Astrocyte (in vitro differentiated cells and primary cell): ENCODE results near the gene SH2B3. TPM values are rescaled to one million over a fixed set of nuclear protein-coding genes. Genes with fewer than 3 reads are reported as not detected.

Experiments used
- DNase-seq: peaks from one replicate; pipeline ENCODE4 v3.0.0-alpha.2; 2010; ENCODE audit warnings: low read depth
- FAIRE-seq: peaks from 2 replicates; lab custom pipeline; 2011; peaks lifted over from hg19 to GRCh38; lab: Jason Lieb, UNC
- H2AFZ ChIP-seq: 2 replicates; pipeline ENCODE4 v1.6.0; 2012; ENCODE audit warnings: low read depth, low read length, inconsistent platforms
- H3K27ac ChIP-seq: 2 replicates; pipeline ENCODE4 v1.5.1; 2011; ENCODE audit warnings: low read depth, low read length, inconsistent platforms
- H3K27me3 ChIP-seq: 2 replicates; pipeline ENCODE4 v1.6.0; 2011; ENCODE audit warnings: low read length, inconsistent platforms; ENCODE audit not compliant: insufficient read depth
- H3K36me3 ChIP-seq: 2 replicates; pipeline ENCODE4 v1.5.1; 2011; ENCODE audit warnings: low read length, inconsistent platforms; ENCODE audit not compliant: insufficient read depth
- H3K4me1 ChIP-seq: 2 replicates; pipeline ENCODE4 v1.5.1; 2011; ENCODE audit warnings: low read length, inconsistent platforms; ENCODE audit not compliant: insufficient read depth
- H3K4me2 ChIP-seq: 2 replicates; pipeline ENCODE4 v1.6.0; 2012; ENCODE audit warnings: low read length, inconsistent platforms
- H3K4me3 ChIP-seq: 2 replicates; pipeline ENCODE4 v1.5.1; 2011; ENCODE audit warnings: low read depth, mild to moderate bottlenecking, low read length, inconsistent platforms; ENCODE audit not compliant: insufficient read depth
- H3K79me2 ChIP-seq: 2 replicates; pipeline ENCODE4 v1.6.0; 2012; ENCODE audit warnings: mild to moderate bottlenecking, low read length, inconsistent platforms; ENCODE audit not compliant: insufficient read depth
- H3K9ac ChIP-seq: 2 replicates; pipeline ENCODE4 v1.6.0; 2012; ENCODE audit warnings: mild to moderate bottlenecking, low read length, inconsistent platforms
- H3K9me3 ChIP-seq: 2 replicates; pipeline ENCODE4 v1.5.1; 2012; ENCODE audit warnings: low read depth, mild to moderate bottlenecking, low read length, inconsistent platforms; ENCODE audit not compliant: insufficient read depth
- H4K20me1 ChIP-seq: 2 replicates; pipeline ENCODE4 v1.6.0; 2012; ENCODE audit warnings: low read length, inconsistent platforms; ENCODE audit not compliant: insufficient read depth
- H3K27ac Mint-ChIP-seq: one replicate; pipeline ENCODE4 v1.8.0; 2021; ENCODE audit warnings: mild to moderate bottlenecking, mixed read lengths; ENCODE audit not compliant: unreplicated experiment
- H3K27me3 Mint-ChIP-seq: one replicate; pipeline ENCODE4 v1.8.0; 2021; ENCODE audit warnings: low read depth, mixed read lengths; ENCODE audit not compliant: unreplicated experiment
- H3K36me3 Mint-ChIP-seq: one replicate; pipeline ENCODE4 v1.8.0; 2021; ENCODE audit warnings: low read depth, mixed read lengths; ENCODE audit not compliant: unreplicated experiment
- H3K4me1 Mint-ChIP-seq: one replicate; pipeline ENCODE4 v1.8.0; 2021; ENCODE audit warnings: low read depth, mixed read lengths; ENCODE audit not compliant: unreplicated experiment
- H3K4me3 Mint-ChIP-seq: one replicate; pipeline ENCODE4 v1.8.0; 2021; ENCODE audit warnings: mild to moderate bottlenecking, moderate library complexity, mixed read lengths; ENCODE audit not compliant: unreplicated experiment
- H3K9me3 Mint-ChIP-seq: one replicate; pipeline ENCODE4 v1.8.0; 2021; ENCODE audit warnings: mild to moderate bottlenecking, mixed read lengths; ENCODE audit not compliant: unreplicated experiment
- EZH2 ChIP-seq: IDR thresholded peaks from 2 replicates; pipeline ENCODE4 v1.6.1; 2012; ENCODE audit warnings: mild to moderate bottlenecking, low read length, inconsistent platforms; ENCODE audit not compliant: insufficient read depth
- total RNA-seq: library from RNA; stranded (reverse); gene quantifications from 2 replicates; pipeline ENCODE4 v1.2.1, GENCODE V29; 2021
- TF ChIP-seq, protein P1 (sequence below): IDR thresholded peaks from 2 replicates; pipeline ENCODE4 v1.5.1; 2011; ENCODE audit warnings: low read depth, mild to moderate bottlenecking, inconsistent platforms, low read length, moderate library complexity; ENCODE audit not compliant: insufficient read depth

The SH2B3 gene
- total RNA-seq, 1 donor from 2014 or later = 23.6 TPM

DNA sequence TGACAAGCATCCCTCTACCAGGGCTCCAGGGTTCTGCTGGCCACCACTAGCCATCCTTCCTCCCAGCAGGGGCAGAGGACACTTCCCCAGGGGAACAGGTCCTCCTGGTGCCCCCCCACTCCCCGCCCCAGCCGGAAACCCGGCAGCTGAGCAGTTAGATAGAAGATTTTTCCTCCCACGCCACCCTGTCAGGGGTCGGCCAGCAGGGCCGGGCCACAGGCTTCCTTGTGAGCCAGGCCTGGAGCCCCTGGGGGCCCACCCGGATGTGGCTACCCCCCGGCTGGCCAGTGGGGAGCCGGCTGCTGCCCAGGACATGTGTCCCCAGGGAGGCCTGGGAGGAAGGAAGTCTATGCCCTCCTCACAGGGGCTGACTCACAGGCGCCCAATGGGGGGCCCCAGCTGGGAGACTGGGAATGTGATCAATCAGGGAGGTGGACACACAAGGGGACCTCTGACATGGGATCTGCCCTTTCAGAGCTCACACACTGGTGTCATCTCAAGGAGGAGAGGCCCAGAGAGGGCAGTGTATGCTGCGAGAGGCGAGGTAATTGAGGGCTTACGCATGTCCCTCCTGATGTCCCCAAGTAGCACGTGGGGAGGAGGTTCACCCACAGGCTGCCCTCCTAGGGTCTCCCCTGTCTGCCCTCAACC lies 4.2 kb downstream of the SH2B3 start:
- peaks cover 39% of the 10 kb centered on the region for H3K4me1 Mint-ChIP-seq
- H3K4me3 Mint-ChIP-seq = no peak overlapping the region
- peak overlapping the region; percentile 90 for H3K4me3 ChIP-seq

DNA sequence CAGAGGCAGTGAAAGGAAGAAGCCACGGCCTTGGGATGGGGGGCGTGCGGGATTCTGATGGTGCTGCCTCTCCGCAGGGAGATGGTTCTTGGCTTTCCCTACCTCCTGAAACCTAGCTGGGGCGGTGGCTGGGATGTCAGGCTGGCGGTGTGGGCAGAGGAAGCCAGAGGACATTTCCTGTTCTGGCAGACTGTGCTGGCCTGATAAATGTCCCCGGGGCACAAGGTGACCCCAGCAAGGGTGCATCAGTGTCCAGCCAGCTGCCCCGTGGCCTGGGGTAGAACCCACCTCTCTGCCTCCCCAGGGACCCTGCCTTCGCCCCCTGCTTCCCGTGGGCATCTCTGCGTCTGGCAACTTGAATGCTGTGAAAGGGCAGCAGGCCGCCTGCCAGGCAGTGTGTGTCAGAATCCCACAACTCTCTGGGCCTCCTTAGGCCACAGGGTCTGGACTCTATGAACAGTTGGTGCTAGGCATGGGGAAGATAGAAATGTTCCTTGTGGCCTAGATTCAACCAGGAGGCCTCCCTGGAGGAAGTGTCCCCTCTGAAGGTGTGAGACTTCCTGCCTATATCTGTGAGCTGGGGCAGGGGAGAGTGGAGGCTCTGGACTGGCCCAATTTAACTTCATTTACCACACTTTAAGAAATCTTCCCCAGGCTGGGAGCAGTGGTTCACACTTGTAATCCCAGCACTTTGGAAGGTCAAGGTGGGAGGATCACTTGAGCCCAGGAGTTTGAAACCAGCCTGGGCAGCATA lies 4.9 kb downstream of the SH2B3 start:
- no peaks in the 10 kb centered on the region for H3K27me3 ChIP-seq
- H3K27ac ChIP-seq = peak overlapping the region; percentile 75
- TF ChIP-seq EZH2 = no peak
- TF ChIP-seq, protein P1, sequence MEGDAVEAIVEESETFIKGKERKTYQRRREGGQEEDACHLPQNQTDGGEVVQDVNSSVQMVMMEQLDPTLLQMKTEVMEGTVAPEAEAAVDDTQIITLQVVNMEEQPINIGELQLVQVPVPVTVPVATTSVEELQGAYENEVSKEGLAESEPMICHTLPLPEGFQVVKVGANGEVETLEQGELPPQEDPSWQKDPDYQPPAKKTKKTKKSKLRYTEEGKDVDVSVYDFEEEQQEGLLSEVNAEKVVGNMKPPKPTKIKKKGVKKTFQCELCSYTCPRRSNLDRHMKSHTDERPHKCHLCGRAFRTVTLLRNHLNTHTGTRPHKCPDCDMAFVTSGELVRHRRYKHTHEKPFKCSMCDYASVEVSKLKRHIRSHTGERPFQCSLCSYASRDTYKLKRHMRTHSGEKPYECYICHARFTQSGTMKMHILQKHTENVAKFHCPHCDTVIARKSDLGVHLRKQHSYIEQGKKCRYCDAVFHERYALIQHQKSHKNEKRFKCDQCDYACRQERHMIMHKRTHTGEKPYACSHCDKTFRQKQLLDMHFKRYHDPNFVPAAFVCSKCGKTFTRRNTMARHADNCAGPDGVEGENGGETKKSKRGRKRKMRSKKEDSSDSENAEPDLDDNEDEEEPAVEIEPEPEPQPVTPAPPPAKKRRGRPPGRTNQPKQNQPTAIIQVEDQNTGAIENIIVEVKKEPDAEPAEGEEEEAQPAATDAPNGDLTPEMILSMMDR = no peak
- H3K27ac Mint-ChIP-seq = no peak overlapping the region
- peak overlapping the region; percentile 91 for H3K9ac ChIP-seq
- no peaks in the 10 kb centered on the region for H3K9me3 ChIP-seq
- no peak for DNase-seq
- peaks cover 67% of the 10 kb centered on the region for H3K4me1 ChIP-seq
- peak overlapping the region; percentile 93 for H3K4me2 ChIP-seq
- H4K20me1 ChIP-seq = peaks cover 49% of the 10 kb centered on the region
- H3K36me3 ChIP-seq = no peaks in the 10 kb centered on the region
- H3K4me3 Mint-ChIP-seq = no peak overlapping the region
- peaks cover 39% of the 10 kb centered on the region for H3K4me1 Mint-ChIP-seq
- peaks cover 1% of the 10 kb centered on the region for H3K36me3 Mint-ChIP-seq
- H3K27me3 Mint-ChIP-seq = no peaks in the 10 kb centered on the region
- no peak overlapping the region for H2AFZ ChIP-seq
- no peaks in the 10 kb centered on the region for H3K9me3 Mint-ChIP-seq
- peaks cover 98% of the 10 kb centered on the region for H3K79me2 ChIP-seq
- no peak overlapping the region for H3K4me3 ChIP-seq
- no peak for FAIRE-seq

More for the DNA sequence above, 4.2 kb downstream of the SH2B3 start:
- no peak for TF ChIP-seq EZH2
- TF ChIP-seq, protein P1 = no peak
- H3K79me2 ChIP-seq = peaks cover 91% of the 10 kb centered on the region
- H3K9ac ChIP-seq = peak overlapping the region; percentile 91
- Mint-ChIP-seq H3K27me3 (no peaks in the 10 kb centered on the region), H3K27ac (peak overlapping the region; percentile 50), H3K36me3 (peaks cover 1% of the 10 kb centered on the region), H3K9me3 (no peaks in the 10 kb centered on the region)
- no peaks in the 10 kb centered on the region for H3K9me3 ChIP-seq
- peak overlapping the region; percentile 75 for H3K27ac ChIP-seq
- no peak overlapping the region for H2AFZ ChIP-seq
- H3K36me3 ChIP-seq = no peaks in the 10 kb centered on the region
- peaks cover 44% of the 10 kb centered on the region for H4K20me1 ChIP-seq
- H3K4me1 ChIP-seq = peaks cover 68% of the 10 kb centered on the region
- no peaks in the 10 kb centered on the region for H3K27me3 ChIP-seq
- peak overlapping the region; percentile 93 for H3K4me2 ChIP-seq
- FAIRE-seq (no peak), DNase-seq (peak; percentile 66)
